SK-N-SH treated with all-trans-retinoic acid at 6 μM for 48 hours (cell line): ENCODE results near the gene IGFBP2.
A peak's percentile ranks its signal among the peaks of the same experiment; 100 is the strongest.

Experiments used
- ARNTL ChIP-seq: fragments of 450-650 bp; formaldehyde crosslinking; IDR thresholded peaks from 2 replicates; pipeline ENCODE4 v1.5.0; 2020; ENCODE audit warnings: low read depth, mild to moderate bottlenecking, moderate library complexity, borderline replicate concordance
- CSDC2 ChIP-seq: fragments of 250-450 bp; sonication (Bioruptor Pico); IDR thresholded peaks from 2 replicates; pipeline ENCODE4 v1.5.0; 2020; ENCODE audit warnings: mild to moderate bottlenecking, moderate library complexity
- ESRRG ChIP-seq: fragments of 250-450 bp; sonication (Bioruptor Pico); IDR thresholded peaks from 2 replicates; pipeline ENCODE4 v1.6.1; 2021; ENCODE audit warnings: mild to moderate bottlenecking
- ISL1 ChIP-seq: fragments of 250-450 bp; sonication (Bioruptor Pico); IDR thresholded peaks from 2 replicates; pipeline ENCODE4 v2.1.2; 2022; ENCODE audit warnings: mild to moderate bottlenecking, moderate library complexity
- OSR1 ChIP-seq: fragments of 250-450 bp; sonication (Bioruptor Pico); IDR thresholded peaks from 2 replicates; pipeline ENCODE4 v1.8.0; 2022; ENCODE audit warnings: moderate library complexity, mild to moderate bottlenecking, inconsistent platforms
- PPARA ChIP-seq: fragments of 250-450 bp; sonication (Bioruptor Pico); IDR thresholded peaks from 2 replicates; pipeline ENCODE4 v1.5.0; 2020; ENCODE audit warnings: mild to moderate bottlenecking, borderline replicate concordance
- RARB ChIP-seq: fragments of 250-450 bp; sonication (Bioruptor Pico); IDR thresholded peaks from 2 replicates; pipeline ENCODE4 v1.8.0; 2021; ENCODE audit warnings: mild to moderate bottlenecking, moderate library complexity
- ZC3H10 ChIP-seq: fragments of 250-450 bp; sonication (Bioruptor Pico); IDR thresholded peaks from 2 replicates; pipeline ENCODE4 v1.5.1; 2021; ENCODE audit warnings: mild to moderate bottlenecking, moderate library complexity
- ZFP3 ChIP-seq: fragments of 250-450 bp; sonication (Bioruptor Pico); IDR thresholded peaks from 2 replicates; pipeline ENCODE4 v1.5.0; 2020; ENCODE audit warnings: mild to moderate bottlenecking, moderate library complexity
- TF ChIP-seq, protein P1 (sequence below): fragments of 250-450 bp; sonication (Bioruptor Pico); IDR thresholded peaks from 2 replicates; pipeline ENCODE4 v1.8.0; 2020; ENCODE audit warnings: mild to moderate bottlenecking, moderate library complexity, borderline replicate concordance
- TF ChIP-seq, protein P2 (sequence below): fragments of 250-450 bp; sonication (Bioruptor Pico); IDR thresholded peaks from 2 replicates; pipeline ENCODE4 v1.5.0; 2020; ENCODE audit warnings: mild to moderate bottlenecking, moderate library complexity
- TF ChIP-seq, protein P3 (sequence below): fragments of 250-450 bp; sonication (Bioruptor Pico); IDR thresholded peaks from 2 replicates; pipeline ENCODE4 v1.5.1; 2020; ENCODE audit warnings: low read depth, mild to moderate bottlenecking, moderate library complexity

DNA sequence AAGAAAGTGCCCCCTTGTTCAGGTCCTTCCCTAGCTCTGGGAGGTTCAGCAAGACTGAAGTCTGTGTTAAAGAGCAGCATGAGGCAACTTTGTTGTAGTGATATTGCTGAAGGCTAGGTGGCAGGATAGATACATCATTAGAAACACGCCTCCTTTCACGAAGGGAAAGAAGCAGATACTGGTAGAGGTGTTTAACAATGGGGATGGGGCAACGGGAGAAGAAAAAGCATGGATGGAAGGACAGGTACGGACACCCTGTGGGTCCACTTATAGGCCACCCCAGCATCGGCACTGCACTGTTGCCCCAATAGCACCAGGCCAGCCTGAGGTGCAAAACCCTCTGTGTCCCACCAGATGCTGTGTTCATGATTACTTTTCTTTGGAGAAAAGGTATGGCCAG is 65.7 kb downstream of the IGFBP2 start:
- TF ChIP-seq OSR1 (CRISPR knock-in tag) (no peak), RARB (CRISPR knock-in tag) (no peak), ZC3H10 (no peak), CSDC2 (no peak), PPARA (CRISPR knock-in tag) (no peak), ARNTL (CRISPR knock-in tag) (no peak), ESRRG (CRISPR knock-in tag) (no peak), ISL1 (CRISPR knock-in tag) (no peak), ZFP3 (CRISPR knock-in tag) (no peak)
- TF ChIP-seq, protein P1, sequence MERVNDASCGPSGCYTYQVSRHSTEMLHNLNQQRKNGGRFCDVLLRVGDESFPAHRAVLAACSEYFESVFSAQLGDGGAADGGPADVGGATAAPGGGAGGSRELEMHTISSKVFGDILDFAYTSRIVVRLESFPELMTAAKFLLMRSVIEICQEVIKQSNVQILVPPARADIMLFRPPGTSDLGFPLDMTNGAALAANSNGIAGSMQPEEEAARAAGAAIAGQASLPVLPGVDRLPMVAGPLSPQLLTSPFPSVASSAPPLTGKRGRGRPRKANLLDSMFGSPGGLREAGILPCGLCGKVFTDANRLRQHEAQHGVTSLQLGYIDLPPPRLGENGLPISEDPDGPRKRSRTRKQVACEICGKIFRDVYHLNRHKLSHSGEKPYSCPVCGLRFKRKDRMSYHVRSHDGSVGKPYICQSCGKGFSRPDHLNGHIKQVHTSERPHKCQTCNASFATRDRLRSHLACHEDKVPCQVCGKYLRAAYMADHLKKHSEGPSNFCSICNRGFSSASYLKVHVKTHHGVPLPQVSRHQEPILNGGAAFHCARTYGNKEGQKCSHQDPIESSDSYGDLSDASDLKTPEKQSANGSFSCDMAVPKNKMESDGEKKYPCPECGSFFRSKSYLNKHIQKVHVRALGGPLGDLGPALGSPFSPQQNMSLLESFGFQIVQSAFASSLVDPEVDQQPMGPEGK (CRISPR knock-in tag): no peak
- TF ChIP-seq, protein P2, sequence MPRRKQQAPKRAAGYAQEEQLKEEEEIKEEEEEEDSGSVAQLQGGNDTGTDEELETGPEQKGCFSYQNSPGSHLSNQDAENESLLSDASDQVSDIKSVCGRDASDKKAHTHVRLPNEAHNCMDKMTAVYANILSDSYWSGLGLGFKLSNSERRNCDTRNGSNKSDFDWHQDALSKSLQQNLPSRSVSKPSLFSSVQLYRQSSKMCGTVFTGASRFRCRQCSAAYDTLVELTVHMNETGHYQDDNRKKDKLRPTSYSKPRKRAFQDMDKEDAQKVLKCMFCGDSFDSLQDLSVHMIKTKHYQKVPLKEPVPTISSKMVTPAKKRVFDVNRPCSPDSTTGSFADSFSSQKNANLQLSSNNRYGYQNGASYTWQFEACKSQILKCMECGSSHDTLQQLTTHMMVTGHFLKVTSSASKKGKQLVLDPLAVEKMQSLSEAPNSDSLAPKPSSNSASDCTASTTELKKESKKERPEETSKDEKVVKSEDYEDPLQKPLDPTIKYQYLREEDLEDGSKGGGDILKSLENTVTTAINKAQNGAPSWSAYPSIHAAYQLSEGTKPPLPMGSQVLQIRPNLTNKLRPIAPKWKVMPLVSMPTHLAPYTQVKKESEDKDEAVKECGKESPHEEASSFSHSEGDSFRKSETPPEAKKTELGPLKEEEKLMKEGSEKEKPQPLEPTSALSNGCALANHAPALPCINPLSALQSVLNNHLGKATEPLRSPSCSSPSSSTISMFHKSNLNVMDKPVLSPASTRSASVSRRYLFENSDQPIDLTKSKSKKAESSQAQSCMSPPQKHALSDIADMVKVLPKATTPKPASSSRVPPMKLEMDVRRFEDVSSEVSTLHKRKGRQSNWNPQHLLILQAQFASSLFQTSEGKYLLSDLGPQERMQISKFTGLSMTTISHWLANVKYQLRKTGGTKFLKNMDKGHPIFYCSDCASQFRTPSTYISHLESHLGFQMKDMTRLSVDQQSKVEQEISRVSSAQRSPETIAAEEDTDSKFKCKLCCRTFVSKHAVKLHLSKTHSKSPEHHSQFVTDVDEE (CRISPR knock-in tag): 0 out of 2 replicates have a peak, but pooled peaks have one; percentile 56
- TF ChIP-seq, protein P3, sequence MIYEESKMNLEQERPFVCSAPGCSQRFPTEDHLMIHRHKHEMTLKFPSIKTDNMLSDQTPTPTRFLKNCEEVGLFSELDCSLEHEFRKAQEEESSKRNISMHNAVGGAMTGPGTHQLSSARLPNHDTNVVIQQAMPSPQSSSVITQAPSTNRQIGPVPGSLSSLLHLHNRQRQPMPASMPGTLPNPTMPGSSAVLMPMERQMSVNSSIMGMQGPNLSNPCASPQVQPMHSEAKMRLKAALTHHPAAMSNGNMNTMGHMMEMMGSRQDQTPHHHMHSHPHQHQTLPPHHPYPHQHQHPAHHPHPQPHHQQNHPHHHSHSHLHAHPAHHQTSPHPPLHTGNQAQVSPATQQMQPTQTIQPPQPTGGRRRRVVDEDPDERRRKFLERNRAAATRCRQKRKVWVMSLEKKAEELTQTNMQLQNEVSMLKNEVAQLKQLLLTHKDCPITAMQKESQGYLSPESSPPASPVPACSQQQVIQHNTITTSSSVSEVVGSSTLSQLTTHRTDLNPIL (CRISPR knock-in tag): no peak
